HCEC 1CT (cell line): Measurements from ENCODE around the gene TBC1D24.
A peak's percentile ranks its signal among the peaks of the same experiment; 100 is the strongest.
"Not testable (repeated sequence)": the region's sequence is repeated elsewhere in the genome, so short reads cannot be mapped to it uniquely, and the experiment has no call there.

ENCODE experiments used
- DNase-seq: peaks from one replicate; pipeline ENCODE4 v3.0.0-alpha.2; 2017

The TBC1D24 gene

DNA sequence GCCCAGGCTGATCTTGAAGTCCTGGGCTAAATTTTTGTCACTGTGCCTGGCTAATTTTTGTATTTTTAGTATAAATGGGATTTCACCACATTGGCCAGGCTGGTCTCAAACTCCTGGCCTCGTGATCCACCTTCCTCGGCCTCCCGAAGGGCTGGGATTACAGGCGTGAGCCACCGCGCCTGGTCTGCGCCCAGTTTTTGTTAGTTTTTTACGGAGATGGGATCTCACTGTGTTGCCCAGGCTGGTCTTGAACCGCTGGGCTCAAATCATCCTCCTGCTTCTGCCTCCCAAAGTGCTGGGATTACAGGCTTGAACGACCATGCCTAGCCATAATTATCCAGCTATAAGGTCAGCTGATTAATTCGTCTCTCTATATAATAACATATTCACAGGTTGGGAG is 59.0 kb downstream of the TBC1D24 start:
- no peak for DNase-seq

DNA sequence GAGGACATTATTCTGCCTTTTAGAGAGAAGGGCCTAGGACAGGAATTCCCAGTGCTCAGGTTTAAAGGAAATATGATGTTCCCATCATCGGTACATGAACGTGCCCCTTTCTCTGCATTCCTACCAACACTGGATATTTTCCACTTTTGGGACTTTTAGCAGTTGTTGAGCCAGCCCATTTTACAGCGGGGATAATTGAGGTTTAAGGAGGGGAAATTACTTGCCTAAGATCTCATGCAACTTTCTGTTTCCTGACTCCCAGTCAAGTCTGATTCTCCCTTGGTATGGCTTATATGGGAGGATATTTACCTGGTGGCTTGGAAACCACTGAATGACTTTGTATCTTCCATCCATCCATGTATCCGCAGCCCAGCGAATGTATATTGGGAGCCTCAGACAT is 59.4 kb downstream of the TBC1D24 start:
- not testable (repeated sequence) for DNase-seq

DNA sequence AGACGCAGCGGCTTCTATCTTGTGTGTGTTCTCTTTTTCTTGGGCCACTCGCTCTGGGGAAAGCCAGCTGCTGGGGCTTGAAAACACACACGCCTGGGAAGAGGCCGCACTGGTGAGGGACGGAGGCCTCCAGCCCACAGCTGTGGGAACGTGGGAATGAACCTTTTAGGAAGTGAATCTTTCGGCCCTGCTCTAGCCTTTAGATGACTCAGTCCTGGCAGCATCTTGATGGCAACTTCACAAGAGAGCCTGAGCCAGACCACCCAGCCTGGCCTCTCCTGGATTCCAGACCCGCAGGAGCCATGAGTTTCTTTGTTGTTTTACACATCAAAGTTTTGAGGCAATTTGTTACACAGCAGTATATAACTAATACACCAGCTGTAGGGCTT is 60.7 kb downstream of the TBC1D24 start:
- DNase-seq, result peak; percentile 32

DNA sequence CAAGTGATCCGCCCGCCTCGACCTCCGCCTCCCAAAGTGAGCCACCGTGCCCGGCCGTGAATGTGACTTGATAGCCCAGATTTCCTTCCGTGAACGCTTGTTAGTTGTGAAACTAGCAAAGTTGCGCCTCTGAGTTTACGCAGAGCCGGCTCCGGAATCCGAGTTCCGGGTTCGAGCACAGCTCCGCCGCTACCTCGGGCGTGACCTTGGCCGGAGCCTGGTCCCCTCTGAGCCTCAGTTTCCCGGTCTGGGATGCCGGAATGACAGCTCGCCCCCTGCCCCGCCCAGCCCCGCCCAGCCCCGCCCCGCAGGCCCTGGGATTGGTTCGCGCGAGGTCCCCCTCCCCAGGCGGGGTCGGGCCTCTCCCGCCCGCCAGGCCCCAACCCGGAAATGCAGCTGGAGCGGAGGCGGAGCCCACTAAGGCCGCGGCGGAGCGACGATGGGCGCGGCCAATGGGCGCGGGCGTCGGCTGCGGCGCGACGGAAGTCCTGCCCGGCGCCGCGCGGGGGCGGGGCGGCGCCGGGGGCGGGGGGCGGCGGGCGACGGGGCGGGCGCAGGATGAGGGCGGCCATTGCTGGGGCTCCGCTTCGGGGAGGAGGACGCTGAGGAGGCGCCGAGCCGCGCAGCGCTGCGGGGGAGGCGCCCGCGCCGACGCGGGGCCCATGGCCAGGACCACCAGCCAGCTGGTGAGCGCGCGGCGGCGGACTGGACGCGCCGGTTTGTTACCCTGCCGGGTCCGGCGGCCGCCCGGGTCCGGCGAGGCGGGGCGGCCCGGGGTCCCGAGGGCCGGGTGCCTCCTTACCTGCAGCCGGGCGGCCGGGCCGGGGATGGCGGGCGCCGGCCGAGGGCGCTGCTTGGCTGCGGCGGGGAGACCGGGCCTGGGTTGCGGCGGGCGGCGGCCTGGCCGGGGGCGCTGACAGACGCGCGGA is 62.8 kb downstream of the TBC1D24 start, which contains the start of gene PDPK1:
Gene PDPK1 (plus strand): TSS at position 571 of the 929 bp plus-strand sequence. CDS start 92 bp downstream, at position 663.
- DNase-seq, result peak; percentile 93

DNA sequence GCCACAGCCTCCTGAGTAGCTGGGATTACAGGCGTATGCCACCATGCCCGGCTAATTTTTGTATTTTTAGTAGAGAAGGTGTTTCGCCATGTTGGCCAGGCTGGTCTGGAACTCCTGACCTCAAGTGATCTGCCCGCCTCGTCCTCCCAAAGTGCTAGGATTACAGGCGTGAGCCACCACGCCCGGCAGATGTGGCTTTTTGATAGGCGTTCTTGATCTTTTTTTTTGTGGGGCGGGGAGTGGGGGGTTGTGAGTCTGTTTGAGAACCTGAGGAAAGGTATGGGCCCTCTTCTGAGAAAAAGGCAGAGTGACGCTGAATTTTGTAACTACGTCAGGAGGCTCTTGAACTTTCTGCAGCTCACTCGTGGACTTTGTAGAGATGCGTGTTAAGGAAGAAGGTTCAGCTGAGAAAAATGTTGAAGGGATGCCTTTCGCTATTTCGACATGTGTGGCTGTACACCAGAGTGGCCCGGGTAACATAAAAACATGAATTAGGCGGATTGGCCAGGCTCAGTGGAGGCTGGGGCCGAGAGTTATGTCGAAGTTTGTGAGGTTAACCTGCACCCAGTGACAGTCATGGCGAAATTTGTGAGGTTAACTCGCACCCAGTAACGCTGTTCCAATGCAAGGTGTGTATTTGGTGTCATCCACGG is 64.4 kb downstream of the TBC1D24 start:
- DNase-seq, result not testable (repeated sequence)

DNA sequence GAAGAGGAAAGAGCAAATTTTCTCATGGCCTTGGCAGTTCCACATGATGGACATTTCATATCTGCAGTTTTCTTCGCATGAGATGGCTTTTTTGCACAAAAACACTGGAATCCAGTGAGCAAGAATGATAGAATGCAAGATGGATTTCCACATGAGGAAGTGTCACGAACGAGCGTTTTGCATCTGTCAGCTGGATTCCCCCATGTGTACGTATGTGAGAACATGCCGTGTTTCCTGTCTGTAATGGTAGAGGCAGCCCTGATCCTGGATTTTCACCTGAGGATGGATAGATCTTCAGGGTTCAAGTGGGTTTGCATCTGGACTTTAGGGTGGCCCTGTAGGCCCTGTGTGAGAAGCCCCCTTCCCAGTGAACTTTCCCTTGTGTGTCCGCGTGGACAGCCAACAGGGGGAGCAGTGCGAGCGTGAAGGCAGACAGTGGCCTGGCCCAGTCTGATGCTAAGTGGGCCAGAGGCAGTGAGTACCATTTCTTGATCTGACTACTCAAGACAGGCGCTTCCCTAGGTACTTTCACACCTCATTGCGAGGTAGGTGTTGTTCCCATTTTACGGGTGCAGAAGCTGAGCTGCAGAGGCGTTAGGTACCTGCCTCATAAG is 65.0 kb downstream of the TBC1D24 start:
- DNase-seq, result not testable (repeated sequence)

DNA sequence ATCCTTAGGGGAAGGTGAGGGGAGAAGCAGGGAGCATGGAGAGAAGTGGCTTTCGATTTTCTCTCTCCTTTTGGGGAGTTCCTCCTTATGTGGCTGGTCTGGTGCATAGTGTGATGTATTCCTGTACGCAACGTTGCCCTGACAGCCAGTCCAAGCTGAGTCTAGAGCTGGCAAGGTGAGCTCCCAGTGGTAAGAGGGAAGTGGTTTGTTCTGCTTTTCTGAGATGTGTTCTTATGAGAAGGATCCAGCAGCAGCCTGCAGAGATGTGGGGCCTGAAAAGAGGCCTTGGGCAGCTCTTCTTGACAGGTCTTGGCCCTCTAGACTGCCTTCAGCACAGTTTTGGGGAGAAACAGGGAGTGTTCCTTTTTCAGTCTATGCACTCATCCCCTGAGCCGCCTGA is 66.0 kb downstream of the TBC1D24 start:
- not testable (repeated sequence) for DNase-seq

DNA sequence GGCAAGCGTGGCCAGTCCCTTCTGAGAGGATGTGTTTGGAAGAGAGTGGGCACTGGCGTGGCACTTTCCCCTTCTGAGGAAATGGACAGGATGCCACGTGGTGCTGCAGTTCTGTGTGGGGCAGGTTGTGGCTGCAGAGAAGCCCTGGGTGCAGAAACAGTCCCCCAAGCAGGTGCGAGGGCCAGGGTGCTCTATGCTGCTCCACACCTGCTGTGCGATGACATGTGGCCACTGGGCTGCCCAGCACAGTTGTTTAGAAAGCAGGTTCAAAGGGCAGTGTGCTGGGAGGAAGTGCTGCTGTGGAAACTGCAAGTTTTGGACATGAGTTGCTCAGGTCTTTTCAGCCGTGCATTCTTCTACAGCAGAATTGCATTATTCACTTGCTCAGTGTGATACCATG is 66.5 kb downstream of the TBC1D24 start:
- not testable (repeated sequence) for DNase-seq

DNA sequence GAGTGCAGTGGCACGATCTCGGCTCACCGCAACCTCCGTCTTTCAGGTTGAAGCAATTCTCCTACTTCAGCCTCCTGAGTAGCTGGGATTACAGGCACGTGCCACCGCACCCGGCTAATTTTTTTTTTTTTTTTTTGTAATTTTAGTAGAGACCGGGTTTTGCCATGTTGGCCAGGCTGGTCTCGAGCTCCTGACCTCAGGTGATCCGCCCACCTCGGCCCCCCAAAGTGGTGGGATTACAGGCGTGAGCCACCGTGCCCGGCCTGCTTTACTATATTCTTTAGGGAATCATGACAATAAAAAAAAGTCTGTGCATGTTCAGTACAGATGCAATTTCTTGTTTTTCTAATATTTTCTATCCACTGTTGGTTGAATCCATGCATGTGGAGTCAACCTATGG is 68.8 kb downstream of the TBC1D24 start:
- DNase-seq, result not testable (repeated sequence)

DNA sequence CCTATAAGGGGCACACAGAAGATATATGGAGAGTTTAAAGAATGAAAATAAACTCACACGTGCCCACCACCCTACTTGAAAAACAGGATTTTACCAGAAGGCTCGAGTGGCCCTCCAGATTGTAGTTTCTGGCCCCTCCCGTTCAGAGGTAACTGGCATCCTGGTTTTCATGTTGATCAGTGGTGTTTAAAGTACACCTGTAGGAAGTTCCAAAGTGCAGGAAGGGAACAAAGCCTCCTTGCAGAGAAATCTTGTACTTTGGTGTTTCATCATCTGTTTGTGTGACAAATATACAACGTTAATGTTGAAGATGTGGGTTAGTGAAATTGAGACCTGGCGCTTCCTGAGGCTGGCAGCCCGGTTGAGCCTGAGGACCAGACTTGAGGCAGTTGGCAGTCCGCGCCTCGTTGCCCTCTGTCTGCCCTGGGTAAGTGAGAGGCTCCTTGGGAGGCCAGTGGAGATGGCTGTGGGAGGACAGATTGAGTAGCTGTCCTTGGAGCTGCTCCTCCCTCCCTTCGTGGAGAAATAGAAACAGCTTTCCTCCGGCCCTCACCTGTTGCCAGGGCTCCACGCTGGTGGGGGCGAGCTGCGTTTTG is 75.5 kb downstream of the TBC1D24 start:
- DNase-seq, result not testable (repeated sequence)

DNA sequence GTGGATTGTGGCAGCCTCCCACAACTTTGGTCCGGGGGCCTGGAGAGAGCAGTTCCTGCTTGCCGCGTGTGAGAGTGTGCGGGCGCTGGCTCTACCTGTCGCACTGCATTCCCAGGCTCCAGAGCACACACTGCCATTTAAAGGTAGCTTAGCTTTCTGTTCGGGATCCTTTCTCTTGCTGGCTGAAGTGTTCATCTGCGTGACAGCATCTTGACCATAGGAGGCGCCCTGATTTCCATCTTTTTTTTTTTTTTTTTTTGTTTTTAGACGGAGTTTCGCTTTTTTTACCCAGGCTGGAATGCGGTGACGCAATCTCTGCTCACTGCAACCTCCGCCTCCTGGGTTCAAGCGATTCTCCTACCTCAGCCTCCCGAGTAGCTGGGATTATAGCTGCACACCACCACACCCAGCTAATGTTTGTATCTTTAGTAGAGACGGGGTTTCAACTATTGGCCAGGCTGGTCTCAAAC is 76.5 kb downstream of the TBC1D24 start:
- peak; percentile 34 for DNase-seq

DNA sequence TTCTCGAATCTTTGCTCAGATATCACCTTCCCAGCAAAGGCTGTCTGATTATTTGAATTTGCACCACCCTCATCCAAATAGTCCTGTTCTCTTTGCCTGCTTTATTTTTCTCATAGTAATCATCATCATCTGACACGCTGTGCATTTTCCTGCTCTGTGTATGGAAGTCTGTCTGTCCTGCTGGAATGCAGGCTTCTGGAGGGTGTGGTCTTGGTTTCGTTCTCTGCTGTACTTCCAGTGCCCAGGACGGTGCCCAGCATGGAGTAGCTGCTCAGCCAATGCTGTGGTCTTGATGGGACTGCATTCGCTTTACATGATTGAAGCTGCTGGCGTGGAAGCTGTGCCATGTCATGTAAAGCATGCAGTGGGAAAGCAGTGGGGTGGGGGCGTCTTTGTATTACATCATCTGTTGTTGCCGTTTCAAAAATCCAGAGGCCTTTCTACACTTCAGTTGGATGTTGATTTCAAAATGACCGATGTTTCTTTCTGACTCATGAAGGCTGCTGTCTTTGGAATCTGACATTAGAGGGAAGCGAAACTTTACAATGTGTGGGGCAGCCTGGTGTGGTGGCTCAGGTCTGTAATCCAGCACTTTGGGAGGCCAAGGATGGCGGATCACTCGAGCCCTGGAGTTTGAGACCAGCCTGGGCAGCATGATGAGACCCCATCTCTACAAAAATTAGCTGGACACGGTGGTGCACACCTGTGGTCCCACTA is 79.9 kb downstream of the TBC1D24 start:
- not testable (repeated sequence) for DNase-seq
